SK-N-SH (cell line): Measurements from ENCODE around the gene LARP1.

Experiments used
- MXI1 ChIP-seq: IDR thresholded peaks from 2 replicates; pipeline ENCODE4 v1.6.1; 2012; ENCODE audit warnings: mild to moderate bottlenecking, low read depth, low read length, improper control_type of control experiment
- NFIC ChIP-seq: IDR thresholded peaks from 2 replicates; pipeline ENCODE4 v1.4.0; 2012; ENCODE audit warnings: borderline replicate concordance
- POLR2AphosphoS5 ChIP-seq: IDR thresholded peaks from 2 replicates; pipeline ENCODE4 v1.6.1; 2012; ENCODE audit warnings: low read depth, low read length
- RAD21 ChIP-seq: IDR thresholded peaks from 2 replicates; pipeline ENCODE4 v1.6.1; 2012; ENCODE audit warnings: mild to moderate bottlenecking, low read length
- SMC3 ChIP-seq: IDR thresholded peaks from 2 replicates; pipeline ENCODE4 v1.6.1; 2012; ENCODE audit warnings: low read depth, low read length, improper control_type of control experiment
- TF ChIP-seq, protein P1 (sequence below): IDR thresholded peaks from 2 replicates; pipeline ENCODE4; 2012
- TF ChIP-seq, protein P2 (sequence below): fragments of 200-600 bp; sonication (generic); IDR thresholded peaks from 2 replicates; pipeline ENCODE4 v1.6.1; 2017; ENCODE audit warnings: antibody characterized with exemption, mild to moderate bottlenecking, moderate library complexity
- TF ChIP-seq, protein P3 (sequence below): fragments of 150-350 bp; IDR thresholded peaks from 2 replicates; pipeline ENCODE4 v1.6.1; 2017; ENCODE audit warnings: antibody characterized with exemption, low read length, low read depth, borderline replicate concordance
- TF ChIP-seq, protein P4 (sequence below): IDR thresholded peaks from 2 replicates; pipeline ENCODE4 v1.4.0; 2012; ENCODE audit warnings: low read depth, borderline replicate concordance

DNA sequence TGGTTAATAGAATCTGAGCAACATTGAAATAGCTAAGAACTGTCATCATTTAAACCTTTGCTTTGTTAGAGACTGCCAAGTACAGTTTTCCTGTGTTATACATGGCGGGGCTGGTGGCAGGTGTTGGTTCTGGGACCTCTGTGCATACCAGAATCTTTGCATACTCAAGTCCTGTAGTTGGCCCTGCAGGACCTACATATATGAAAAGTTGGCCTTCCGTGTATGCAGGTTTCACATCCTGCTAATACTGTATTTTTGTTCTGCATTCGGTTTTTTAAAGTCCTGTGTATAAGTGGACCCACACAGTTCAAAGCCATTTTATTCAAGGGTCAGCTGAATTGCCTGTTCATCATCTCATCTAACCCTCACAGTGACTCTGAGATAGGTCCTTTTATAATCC lies 36.4 kb downstream of the LARP1 start:
- TF ChIP-seq RAD21 (no peak), NFIC (no peak), SMC3 (no peak), POLR2AphosphoS5 (no peak), MXI1 (no peak)
- TF ChIP-seq, protein P1, sequence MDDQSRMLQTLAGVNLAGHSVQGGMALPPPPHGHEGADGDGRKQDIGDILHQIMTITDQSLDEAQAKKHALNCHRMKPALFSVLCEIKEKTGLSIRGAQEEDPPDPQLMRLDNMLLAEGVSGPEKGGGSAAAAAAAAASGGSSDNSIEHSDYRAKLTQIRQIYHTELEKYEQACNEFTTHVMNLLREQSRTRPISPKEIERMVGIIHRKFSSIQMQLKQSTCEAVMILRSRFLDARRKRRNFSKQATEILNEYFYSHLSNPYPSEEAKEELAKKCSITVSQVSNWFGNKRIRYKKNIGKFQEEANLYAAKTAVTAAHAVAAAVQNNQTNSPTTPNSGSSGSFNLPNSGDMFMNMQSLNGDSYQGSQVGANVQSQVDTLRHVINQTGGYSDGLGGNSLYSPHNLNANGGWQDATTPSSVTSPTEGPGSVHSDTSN, result no peak
- TF ChIP-seq, protein P2, sequence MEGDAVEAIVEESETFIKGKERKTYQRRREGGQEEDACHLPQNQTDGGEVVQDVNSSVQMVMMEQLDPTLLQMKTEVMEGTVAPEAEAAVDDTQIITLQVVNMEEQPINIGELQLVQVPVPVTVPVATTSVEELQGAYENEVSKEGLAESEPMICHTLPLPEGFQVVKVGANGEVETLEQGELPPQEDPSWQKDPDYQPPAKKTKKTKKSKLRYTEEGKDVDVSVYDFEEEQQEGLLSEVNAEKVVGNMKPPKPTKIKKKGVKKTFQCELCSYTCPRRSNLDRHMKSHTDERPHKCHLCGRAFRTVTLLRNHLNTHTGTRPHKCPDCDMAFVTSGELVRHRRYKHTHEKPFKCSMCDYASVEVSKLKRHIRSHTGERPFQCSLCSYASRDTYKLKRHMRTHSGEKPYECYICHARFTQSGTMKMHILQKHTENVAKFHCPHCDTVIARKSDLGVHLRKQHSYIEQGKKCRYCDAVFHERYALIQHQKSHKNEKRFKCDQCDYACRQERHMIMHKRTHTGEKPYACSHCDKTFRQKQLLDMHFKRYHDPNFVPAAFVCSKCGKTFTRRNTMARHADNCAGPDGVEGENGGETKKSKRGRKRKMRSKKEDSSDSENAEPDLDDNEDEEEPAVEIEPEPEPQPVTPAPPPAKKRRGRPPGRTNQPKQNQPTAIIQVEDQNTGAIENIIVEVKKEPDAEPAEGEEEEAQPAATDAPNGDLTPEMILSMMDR, result no peak
- TF ChIP-seq, protein P3, sequence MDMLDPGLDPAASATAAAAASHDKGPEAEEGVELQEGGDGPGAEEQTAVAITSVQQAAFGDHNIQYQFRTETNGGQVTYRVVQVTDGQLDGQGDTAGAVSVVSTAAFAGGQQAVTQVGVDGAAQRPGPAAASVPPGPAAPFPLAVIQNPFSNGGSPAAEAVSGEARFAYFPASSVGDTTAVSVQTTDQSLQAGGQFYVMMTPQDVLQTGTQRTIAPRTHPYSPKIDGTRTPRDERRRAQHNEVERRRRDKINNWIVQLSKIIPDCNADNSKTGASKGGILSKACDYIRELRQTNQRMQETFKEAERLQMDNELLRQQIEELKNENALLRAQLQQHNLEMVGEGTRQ, result no peak
- TF ChIP-seq, protein P4, sequence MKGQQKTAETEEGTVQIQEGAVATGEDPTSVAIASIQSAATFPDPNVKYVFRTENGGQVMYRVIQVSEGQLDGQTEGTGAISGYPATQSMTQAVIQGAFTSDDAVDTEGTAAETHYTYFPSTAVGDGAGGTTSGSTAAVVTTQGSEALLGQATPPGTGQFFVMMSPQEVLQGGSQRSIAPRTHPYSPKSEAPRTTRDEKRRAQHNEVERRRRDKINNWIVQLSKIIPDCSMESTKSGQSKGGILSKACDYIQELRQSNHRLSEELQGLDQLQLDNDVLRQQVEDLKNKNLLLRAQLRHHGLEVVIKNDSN, result no peak
